Esophagus muscularis mucosa (tissue), 4 donors: Measurements from ENCODE around the gene PIK3R3. TPM values are rescaled to one million over a fixed set of nuclear protein-coding genes. Genes with fewer than 3 reads are reported as not detected.

Experiments used
- DNase-seq: peaks from one replicate; pipeline ENCODE4 v3.0.0-alpha.2; 2017; ENCODE audit errors: extremely low spot score
- H3K27ac ChIP-seq, 4 donors: fragments of 200-600 bp; sonication (generic); replicated peaks in 1 of 4; 1 replicate in 3 of 4; 2 replicates in 1 of 4; pipeline ENCODE4 v1.5.1; 2016 to 2019; ENCODE audit warnings: mild to moderate bottlenecking in 1 of 4
- H3K27me3 ChIP-seq, 4 donors: fragments of 200-600 bp; sonication (generic); one replicate each; pipeline versions ENCODE4 v1.5.1 to v1.6.0; 2016 to 2019
- H3K36me3 ChIP-seq, 4 donors: fragments of 200-600 bp; sonication (generic); one replicate each; pipeline ENCODE4 v1.5.1; 2016 to 2019
- H3K4me1 ChIP-seq, 4 donors: fragments of 200-600 bp; sonication (generic); one replicate each; pipeline ENCODE4 v1.5.1; 2016 to 2019
- H3K4me3 ChIP-seq, 4 donors: fragments of 200-600 bp; sonication (generic); 1 replicate in 2 of 4; 2 replicates in 2 of 4; pipeline ENCODE4 v1.5.1; 2016 to 2019; ENCODE audit warnings: mild to moderate bottlenecking in 4 of 4, moderate library complexity in 1 of 4
- H3K9me3 ChIP-seq, 4 donors: fragments of 200-600 bp; sonication (generic); 1 replicate in 3 of 4; 2 replicates in 1 of 4; pipeline ENCODE4 v1.5.1; 2016 to 2019
- EP300 ChIP-seq: sonication (generic); formaldehyde crosslinking; IDR thresholded peaks from one replicate; pipeline ENCODE4 v1.6.1; 2017; ENCODE audit warnings: antibody characterized with exemption
- POLR2A ChIP-seq: fragments of 450-650 bp; IDR thresholded peaks from one replicate; pipeline ENCODE4 v1.6.1; 2017; ENCODE audit warnings: antibody characterized with exemption, moderate library complexity, mild to moderate bottlenecking, low read depth
- POLR2AphosphoS5 ChIP-seq, 2 donors: sonication (generic); formaldehyde crosslinking; IDR thresholded peaks; one replicate each; pipeline ENCODE4 v1.6.1; 2017; ENCODE audit warnings: antibody characterized with exemption in 2 of 2
- WGBS: methylation state at CpG from one replicate; pipeline ENCODE4 v1.1.5; 2018; 5-methylcytosine and 5-hydroxymethylcytosine counted together
- intact Hi-C: fragments of 100-400 bp; cut with DNase I; formaldehyde crosslinking; loops from one replicate; pipeline ENCODE4 v1.15.1; 2023
- total RNA-seq, 4 donors: library from RNA; depleted of rRNA; stranded (reverse); fragments of >200 nt; gene quantifications; one replicate each; pipeline versions ENCODE4 v1.1.0 to v1.2.1, GENCODE V29; 2016
- TF ChIP-seq, protein P1 (sequence below), 3 experiments: fragments of 200-600 bp in 2 of 3; fragments of 450-650 bp in 1 of 3; sonication (generic) in 2 of 3; IDR thresholded peaks; one replicate each; pipeline ENCODE4 v1.5.1; 2017 to 2019; ENCODE audit warnings: antibody characterized with exemption in 3 of 3, mild to moderate bottlenecking in 2 of 3, moderate library complexity in 1 of 3

Gene PIK3R3
- total RNA-seq, 4 donors from 2014 or later, result 13.7 to 34.3 (median 21.4) TPM

DNA sequence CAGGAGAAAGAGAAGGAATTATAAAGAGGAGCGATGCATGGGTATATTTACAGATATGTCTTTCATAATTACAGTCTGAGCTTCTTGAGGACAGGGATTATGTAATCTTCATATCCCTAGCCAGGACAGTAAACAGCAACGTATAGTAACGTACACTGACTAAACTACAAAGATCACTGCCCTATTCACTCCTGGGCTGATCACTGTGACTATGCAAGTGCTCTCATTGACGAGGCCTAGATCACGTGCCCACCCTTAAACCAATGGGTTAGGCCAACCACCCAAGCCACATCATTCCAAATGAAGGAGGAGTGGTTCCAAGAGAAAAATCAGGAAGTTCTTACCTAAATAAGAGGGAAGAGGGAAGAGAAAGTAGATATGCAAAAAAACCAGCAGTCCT is 18.5 kb downstream of the PIK3R3 start:
- TF ChIP-seq, protein P1, sequence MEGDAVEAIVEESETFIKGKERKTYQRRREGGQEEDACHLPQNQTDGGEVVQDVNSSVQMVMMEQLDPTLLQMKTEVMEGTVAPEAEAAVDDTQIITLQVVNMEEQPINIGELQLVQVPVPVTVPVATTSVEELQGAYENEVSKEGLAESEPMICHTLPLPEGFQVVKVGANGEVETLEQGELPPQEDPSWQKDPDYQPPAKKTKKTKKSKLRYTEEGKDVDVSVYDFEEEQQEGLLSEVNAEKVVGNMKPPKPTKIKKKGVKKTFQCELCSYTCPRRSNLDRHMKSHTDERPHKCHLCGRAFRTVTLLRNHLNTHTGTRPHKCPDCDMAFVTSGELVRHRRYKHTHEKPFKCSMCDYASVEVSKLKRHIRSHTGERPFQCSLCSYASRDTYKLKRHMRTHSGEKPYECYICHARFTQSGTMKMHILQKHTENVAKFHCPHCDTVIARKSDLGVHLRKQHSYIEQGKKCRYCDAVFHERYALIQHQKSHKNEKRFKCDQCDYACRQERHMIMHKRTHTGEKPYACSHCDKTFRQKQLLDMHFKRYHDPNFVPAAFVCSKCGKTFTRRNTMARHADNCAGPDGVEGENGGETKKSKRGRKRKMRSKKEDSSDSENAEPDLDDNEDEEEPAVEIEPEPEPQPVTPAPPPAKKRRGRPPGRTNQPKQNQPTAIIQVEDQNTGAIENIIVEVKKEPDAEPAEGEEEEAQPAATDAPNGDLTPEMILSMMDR (IDR thresholded peaks at IDR 0.05), result no peak
- no peak for TF ChIP-seq EP300
- no peak for TF ChIP-seq POLR2A
- TF ChIP-seq POLR2AphosphoS5 (IDR thresholded peaks at IDR 0.05), result no peak
- peaks cover 0 to 5% (median 0%) of the 10 kb centered on the region in 4 donors for H3K36me3 ChIP-seq
- peaks cover 0 to 22% (median 3%) of the 10 kb centered on the region in 4 donors for H3K4me1 ChIP-seq
- H3K27me3 ChIP-seq, result no peaks in the 10 kb centered on the region
- no peak for DNase-seq
- 87% methylated on average over 5 of the region's 5 CpGs for WGBS
- intact Hi-C loops, result loop anchor here (10.0 kb wide), 1 partner anchor 69 kb away; no protein-coding TSS in a partner anchor
- H3K27ac ChIP-seq, result no peak overlapping the region
- no peaks in the 10 kb centered on the region for H3K9me3 ChIP-seq
- no peak overlapping the region for H3K4me3 ChIP-seq

GRCh38 chr1:46112108-46112507 is 20.3 kb downstream of the PIK3R3 start:
- H3K27ac ChIP-seq, result no peak overlapping the region
- H3K9me3 ChIP-seq, result no peaks in the 10 kb centered on the region
- TF ChIP-seq POLR2A (no peak), EP300 (no peak), POLR2AphosphoS5 (IDR thresholded peaks at IDR 0.05) (no peak)
- TF ChIP-seq, protein P1 (IDR thresholded peaks at IDR 0.05), result no peak
- no peak for DNase-seq
- intact Hi-C loops, result loop anchor here (10.0 kb wide), 1 partner anchor 67 kb away; no protein-coding TSS in a partner anchor
- no peak overlapping the region for H3K4me3 ChIP-seq
- peaks cover 0 to 22% (median 3%) of the 10 kb centered on the region in 4 donors for H3K4me1 ChIP-seq
- H3K36me3 ChIP-seq, result peaks cover 0 to 5% (median 0%) of the 10 kb centered on the region in 4 donors
- H3K27me3 ChIP-seq, result no peaks in the 10 kb centered on the region
- 100% methylated on average over 1 of the region's 1 CpG for WGBS

DNA sequence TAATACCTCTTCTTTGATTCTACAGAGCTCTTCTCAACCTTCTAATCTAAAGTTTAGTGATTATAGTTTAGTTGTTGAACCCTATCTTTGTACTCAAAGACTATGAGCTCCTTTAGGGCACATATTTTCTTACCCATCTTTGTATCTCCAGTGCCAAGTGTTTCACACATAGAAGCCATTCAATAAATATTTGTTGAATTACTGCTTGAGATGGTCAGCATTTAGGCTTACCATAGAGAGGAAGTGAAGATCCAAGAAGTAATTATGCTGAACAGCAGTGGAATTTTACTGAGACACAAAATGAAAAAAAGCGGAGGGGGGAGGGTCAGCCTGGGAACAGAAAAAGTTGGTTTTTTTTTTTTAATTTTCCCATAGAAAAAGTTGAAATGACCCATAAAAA is 21.9 kb downstream of the PIK3R3 start:
- Histone ChIP-seq H3K27ac (no peak overlapping the region), H3K27me3 (no peaks in the 10 kb centered on the region), H3K36me3 (peaks cover 0 to 5% (median 0%) of the 10 kb centered on the region in 4 donors), H3K4me1 (peaks cover 0 to 20% (median 2%) of the 10 kb centered on the region in 4 donors), H3K4me3 (no peak overlapping the region), H3K9me3 (no peaks in the 10 kb centered on the region)
- intact Hi-C loops, result loop anchor here (10.0 kb wide), 1 partner anchor 66 kb away; no protein-coding TSS in a partner anchor
- no peak for DNase-seq
- TF ChIP-seq POLR2AphosphoS5 (IDR thresholded peaks at IDR 0.05) (no peak), POLR2A (no peak), EP300 (no peak)
- TF ChIP-seq, protein P1 (IDR thresholded peaks at IDR 0.05), result no peak
- WGBS, result 93% methylated on average over 1 of the region's 1 CpG

DNA sequence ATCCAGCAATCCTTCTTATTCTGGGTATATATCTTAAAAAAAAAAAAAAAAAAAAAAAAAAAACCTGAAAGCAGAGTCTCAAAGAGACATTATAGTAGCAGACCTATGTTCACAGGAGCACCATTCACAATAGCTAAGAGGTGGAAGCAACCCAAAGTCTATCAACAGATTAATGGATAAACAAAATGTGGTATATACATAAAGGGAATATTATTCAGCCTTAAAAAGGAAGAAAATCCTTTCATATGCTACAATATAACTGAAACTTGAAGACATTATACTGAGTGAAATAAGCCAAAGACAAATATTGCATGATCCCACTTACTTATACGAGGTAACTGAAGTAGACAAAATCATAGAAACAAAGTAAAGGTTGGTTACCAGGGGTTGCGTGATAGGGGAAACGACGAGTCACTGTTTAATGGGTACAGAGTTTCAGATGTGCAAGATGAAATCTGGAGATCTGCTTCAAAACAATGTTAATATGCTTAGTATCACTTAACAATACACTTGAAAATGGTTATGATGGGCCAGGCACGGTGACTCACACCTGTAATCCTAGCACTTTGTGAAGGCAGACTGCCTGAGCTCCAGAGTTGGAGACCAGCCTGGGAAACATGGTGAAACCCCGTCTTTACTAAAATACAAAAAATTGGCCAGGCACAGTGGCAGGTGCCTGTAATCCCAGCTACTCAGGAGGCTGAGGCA is 29.5 kb downstream of the PIK3R3 start:
- no peak overlapping the region for H3K27ac ChIP-seq
- H3K9me3 ChIP-seq, result peaks cover 0 to 6% (median 0%) of the 10 kb centered on the region in 4 donors
- H3K4me1 ChIP-seq, result no peaks in the 10 kb centered on the region
- no peak overlapping the region for H3K4me3 ChIP-seq
- DNase-seq, result no peak
- H3K36me3 ChIP-seq, result peaks cover 0 to 10% (median 0%) of the 10 kb centered on the region in 4 donors
- TF ChIP-seq POLR2AphosphoS5 (IDR thresholded peaks at IDR 0.05) (no peak), POLR2A (no peak), EP300 (no peak)
- TF ChIP-seq, protein P1 (IDR thresholded peaks at IDR 0.05), result no peak
- intact Hi-C loops, result no loop called here
- WGBS, result 89% methylated on average over 6 of the region's 6 CpGs
- H3K27me3 ChIP-seq, result no peaks in the 10 kb centered on the region
